Astrocyte of the spinal cord (primary cell): ENCODE results near the gene MAGI1.

Source experiments
- DNase-seq: peaks from one replicate; pipeline ENCODE4 v3.0.0; 2011; ENCODE audit warnings: low read depth, low spot score
- H3K4me3 ChIP-seq: 2 replicates; pipeline ENCODE4 v1.5.1; 2011; ENCODE audit warnings: low read depth, mild to moderate bottlenecking, low read length, moderate library complexity
- CTCF ChIP-seq: IDR thresholded peaks from 2 replicates; pipeline ENCODE4 v1.5.1; 2012; ENCODE audit warnings: low read depth, mild to moderate bottlenecking, low read length, inconsistent platforms
- in situ Hi-C: cut with HindIII; loops from 2 replicates; pipeline ENCODE4 v1.10.0; 2017; ENCODE audit warnings: low sequenced_read_pairs

Gene MAGI1

GRCh38 chr3:65912647-65913046, 126.1 kb downstream of the MAGI1 start:
- DNase-seq: no peak
- in situ Hi-C loops: no loop called here
- TF ChIP-seq CTCF: no peak

GRCh38 chr3:65908588-65908987, 130.1 kb downstream of the MAGI1 start:
- no peak for TF ChIP-seq CTCF
- no peak for DNase-seq
- in situ Hi-C loops: no loop called here
- no peak overlapping the region for H3K4me3 ChIP-seq

More at GRCh38 chr3:65912647-65913046, 126.1 kb downstream of the MAGI1 start:
- no peak overlapping the region for H3K4me3 ChIP-seq

- no peak overlapping the region for H3K4me3 ChIP-seq
- in situ Hi-C loops: no loop called here
- no peak for DNase-seq
Observed at GRCh38 chr3:65907232-65908130, 131.2 kb downstream of the MAGI1 start.

GRCh38 chr3:65905771-65906170, 132.9 kb downstream of the MAGI1 start:
- in situ Hi-C loops: no loop called here
- DNase-seq: no peak
- no peak overlapping the region for H3K4me3 ChIP-seq
- TF ChIP-seq CTCF: no peak

More at GRCh38 chr3:65907232-65908130, 131.2 kb downstream of the MAGI1 start:
- no peak for TF ChIP-seq CTCF

GRCh38 chr3:65904016-65904415, 134.7 kb downstream of the MAGI1 start:
- DNase-seq: no peak
- H3K4me3 ChIP-seq: no peak overlapping the region
- TF ChIP-seq CTCF: no peak
- in situ Hi-C loops: no loop called here

GRCh38 chr3:65902304-65902793, 136.4 kb downstream of the MAGI1 start:
- no peak overlapping the region for H3K4me3 ChIP-seq
- no peak for DNase-seq

More at GRCh38 chr3:65902304-65902793, 136.4 kb downstream of the MAGI1 start:
- TF ChIP-seq CTCF: no peak
- in situ Hi-C loops: no loop called here
